B cell (primary cell): ENCODE data around the gene TBX15. TPM values are rescaled to one million over a fixed set of nuclear protein-coding genes. Genes with fewer than 3 reads are reported as not detected.

Source experiments
- ATAC-seq: fragments of 200-7000 bp; cut with Tn5 transposase; one replicate; pipeline ENCODE4 v1.10.0; 2021; ENCODE audit warnings: low read depth, mild to moderate bottlenecking, moderate number of reproducible peaks, moderate library complexity
- CTCF ChIA-PET: fragments of 350-600 bp; sonication (Branson Sonifier 250); formaldehyde crosslinking; loops from one replicate; lab custom pipeline; 2021; ENCODE audit warnings: antibody characterized with exemption, inconsistent platforms; lab: Charles Lee
- POLR2A ChIA-PET: fragments of 350-600 bp; sonication (Branson Sonifier 250); formaldehyde crosslinking; loops from one replicate; lab custom pipeline; 2021; ENCODE audit warnings: antibody characterized with exemption; lab: Charles Lee
- DNase-seq: peaks from one replicate; pipeline ENCODE4 v3.0.0; 2013
- H2AFZ ChIP-seq: 2 replicates; pipeline ENCODE4 v1.6.1; 2012; ENCODE audit warnings: mild to moderate bottlenecking, low read depth, low read length; ENCODE audit not compliant: insufficient read depth, poor library complexity, severe bottlenecking
- H3K27ac ChIP-seq, 2 donors: 1 replicate in 1 of 2; 2 replicates in 1 of 2; pipeline ENCODE4 v1.5.1; 2012 to 2013; ENCODE audit warnings: low read length in 2 of 2, mild to moderate bottlenecking in 2 of 2, moderate library complexity in 1 of 2
- H3K27me3 ChIP-seq, 4 experiments: fragments of 200-600 bp in 1 of 4; sonication (generic) in 1 of 4; replicated peaks in 1 of 4; 1 replicate in 2 of 4; 2 replicates in 2 of 4; pipeline versions ENCODE4 v1.6.1 to v1.7.0; 2013 to 2016; ENCODE audit warnings: low read length in 3 of 4, mild to moderate bottlenecking in 2 of 4, mixed read lengths in 1 of 4, moderate library complexity in 1 of 4; ENCODE audit not compliant: insufficient read depth in 4 of 4, control insufficient read depth in 3 of 4; ENCODE audit errors: control extremely low read depth in 1 of 4
- H3K36me3 ChIP-seq, 2 experiments: replicated peaks in 1 of 2; 1 replicate in 1 of 2; 2 replicates in 1 of 2; pipeline versions ENCODE4 v1.6.1 to v1.7.1; 2013; ENCODE audit warnings: low read length in 1 of 2; ENCODE audit not compliant: insufficient read depth in 2 of 2, control insufficient read depth in 1 of 2; ENCODE audit errors: control extremely low read depth in 1 of 2, extremely low read depth in 1 of 2
- H3K4me1 ChIP-seq, 2 donors: fragments of 200-600 bp in 1 of 2; sonication (generic) in 1 of 2; 1 replicate in 1 of 2; 2 replicates in 1 of 2; pipeline versions ENCODE4 v1.5.1 to v1.6.1; 2013 to 2017; ENCODE audit warnings: low read length in 2 of 2; ENCODE audit not compliant: control insufficient read depth in 2 of 2, insufficient read depth in 2 of 2
- H3K4me2 ChIP-seq: replicated peaks from 2 replicates; pipeline ENCODE3; 2012; ENCODE audit warnings: mild to moderate bottlenecking, low read depth, low read length; ENCODE audit not compliant: poor library complexity, severe bottlenecking
- H3K4me3 ChIP-seq, 5 experiments: fragments of 200-600 bp in 1 of 5; sonication (generic) in 1 of 5; 1 replicate in 3 of 5; 2 replicates in 2 of 5; pipeline versions ENCODE4 v1.5.1 to v1.7.0; 2011 to 2016; ENCODE audit warnings: low read length in 4 of 5, mild to moderate bottlenecking in 4 of 5, low read depth in 2 of 5, control low read depth in 1 of 5, moderate library complexity in 1 of 5; ENCODE audit not compliant: insufficient read depth in 1 of 5; ENCODE audit errors: control extremely low read depth in 1 of 5, extremely low read depth in 1 of 5
- H3K79me2 ChIP-seq: fragments of 200-600 bp; sonication (generic); one replicate; pipeline ENCODE4 v1.6.0; 2016; ENCODE audit warnings: low read length; ENCODE audit not compliant: control insufficient read depth, insufficient read depth
- H3K9ac ChIP-seq: fragments of 200-600 bp; sonication (generic); 2 replicates; pipeline ENCODE4 v1.6.1; 2017; ENCODE audit warnings: mild to moderate bottlenecking, low read length, moderate library complexity
- H3K9me3 ChIP-seq, 3 donors: one replicate each; pipeline versions ENCODE4 v1.6.1 to v1.7.1; 2013; ENCODE audit warnings: low read length in 2 of 3; ENCODE audit not compliant: control insufficient read depth in 2 of 3, insufficient read depth in 1 of 3; ENCODE audit errors: control extremely low read depth in 1 of 3
- H4K20me1 ChIP-seq: 2 replicates; pipeline ENCODE4 v1.6.0; 2012; ENCODE audit warnings: mild to moderate bottlenecking, low read length; ENCODE audit not compliant: insufficient read depth, control insufficient read depth, poor library complexity, severe bottlenecking
- H3K27ac Mint-ChIP-seq: one replicate; pipeline ENCODE4 v1.8.0; 2021; ENCODE audit warnings: mixed read lengths
- H3K27me3 Mint-ChIP-seq: one replicate; pipeline ENCODE4 v1.8.0; 2021; ENCODE audit warnings: mixed read lengths
- H3K4me1 Mint-ChIP-seq: one replicate; pipeline ENCODE4 v1.8.0; 2021; ENCODE audit warnings: mixed read lengths
- H3K4me3 Mint-ChIP-seq: one replicate; pipeline ENCODE4 v1.8.0; 2021; ENCODE audit warnings: mixed read lengths
- H3K9me3 Mint-ChIP-seq: one replicate; pipeline ENCODE4 v1.8.0; 2022; ENCODE audit warnings: mixed read lengths; ENCODE audit not compliant: insufficient read depth
- EZH2 ChIP-seq: IDR thresholded peaks from 2 replicates; pipeline ENCODE4 v1.6.1; 2012; ENCODE audit warnings: borderline replicate concordance, low read depth, mild to moderate bottlenecking, moderate library complexity, low read length; ENCODE audit not compliant: insufficient read depth, poor library complexity, severe bottlenecking
- WGBS: methylation state at CpG from one replicate; pipeline ENCODE4 v1.1.5; 2013; ENCODE audit warnings: missing lambda C conversion rate; ENCODE audit not compliant: insufficient coverage; 5-methylcytosine and 5-hydroxymethylcytosine counted together
- intact Hi-C: fragments of 100-400 bp; cut with micrococcal nuclease; formaldehyde crosslinking; loops from one replicate; pipeline ENCODE4 v1.10.0; 2022
- polyA plus RNA-seq: library from polyadenylated mRNA; depleted of rRNA; stranded (reverse); fragments of >200 nt; gene quantifications from 2 replicates; pipeline ENCODE4 v1.2.3, GENCODE V29; 2012
- total RNA-seq, 2 donors: library from RNA; stranded (reverse); fragments of 120-200 nt in 1 of 2; gene quantifications; 1 replicate in 1 of 2; 2 replicates in 1 of 2; pipeline versions ENCODE4 v1.2.3 to v1.2.4, GENCODE V29; 2013 to 2022
- TF ChIP-seq, protein P1 (sequence below): fragments of 200-600 bp; IDR thresholded peaks from one replicate; pipeline ENCODE4 v1.8.0; 2022; ENCODE audit warnings: antibody characterized with exemption, mild to moderate bottlenecking

Gene TBX15
- total and polyA plus RNA-seq, 2 donors (not counting 1 experiment from before 2014, with no cell fraction given), result 0.03 to 0.15 TPM

DNA sequence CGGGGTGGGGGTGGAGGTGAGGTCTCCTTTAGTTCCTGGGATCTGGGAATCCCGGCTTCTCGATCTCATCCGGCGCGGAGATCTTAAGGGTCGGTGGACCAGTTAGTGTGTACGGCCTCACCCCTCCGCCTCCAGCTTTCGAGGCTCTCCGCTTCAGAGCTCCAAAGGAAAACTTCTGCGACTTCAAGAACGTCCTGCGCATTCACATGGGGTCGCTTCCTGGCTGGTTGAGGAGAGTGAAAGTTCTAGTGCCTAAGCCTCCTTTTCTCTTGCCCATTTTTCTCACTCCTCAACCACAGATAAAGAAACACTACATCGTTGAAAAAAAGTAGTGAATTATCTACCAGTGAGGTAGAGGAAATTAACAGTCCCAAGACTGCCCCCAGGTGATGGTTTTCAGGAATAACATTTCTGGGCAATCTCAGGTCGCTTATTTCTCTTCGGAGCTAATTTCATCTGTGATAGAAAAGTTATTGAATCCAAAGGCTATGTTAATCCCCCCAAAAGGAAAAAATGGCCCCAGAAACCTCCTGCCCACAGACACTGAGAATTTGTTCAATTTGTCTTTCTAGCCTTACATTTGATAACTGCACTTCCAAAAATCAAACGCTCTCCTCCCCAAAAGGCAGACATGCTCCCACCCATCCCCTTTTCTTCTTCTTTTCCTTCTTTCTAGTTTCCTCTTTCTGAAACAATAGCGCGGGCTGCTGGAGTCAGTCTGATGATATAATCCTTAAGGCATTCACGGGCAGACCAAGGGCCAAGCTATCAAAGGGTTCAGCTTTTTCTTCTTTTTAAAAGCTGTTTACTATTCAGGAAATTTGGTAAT, 20.6 kb upstream of the TBX15 start:
- 6% methylated on average over 6 of the region's 22 CpGs for WGBS
- no peak overlapping the region for H3K27ac ChIP-seq
- peak overlapping the region; percentile 31 for H3K9ac ChIP-seq
- ChIA-PET POLR2A (interaction anchor here (0.7 kb wide), 1 partner anchor 1079 kb away, joined by 3 read pairs; the partner anchor contains the start of genes GDAP2 and WDR3), CTCF (interaction anchor here (0.6 to 2.0 kb wide), 9 partner anchors 13 to 860 kb away, joined by 3 to 15 read pairs (median 4); no protein-coding TSS in a partner anchor)
- intact Hi-C loops, result loop anchor here (2.0 kb wide), 1 partner anchor 24 kb away; no protein-coding TSS in a partner anchor
- peaks cover 6% of the 10 kb centered on the region for H3K9me3 Mint-ChIP-seq
- DNase-seq (peak; percentile 58), ATAC-seq (no peak)
- TF ChIP-seq, protein P1, sequence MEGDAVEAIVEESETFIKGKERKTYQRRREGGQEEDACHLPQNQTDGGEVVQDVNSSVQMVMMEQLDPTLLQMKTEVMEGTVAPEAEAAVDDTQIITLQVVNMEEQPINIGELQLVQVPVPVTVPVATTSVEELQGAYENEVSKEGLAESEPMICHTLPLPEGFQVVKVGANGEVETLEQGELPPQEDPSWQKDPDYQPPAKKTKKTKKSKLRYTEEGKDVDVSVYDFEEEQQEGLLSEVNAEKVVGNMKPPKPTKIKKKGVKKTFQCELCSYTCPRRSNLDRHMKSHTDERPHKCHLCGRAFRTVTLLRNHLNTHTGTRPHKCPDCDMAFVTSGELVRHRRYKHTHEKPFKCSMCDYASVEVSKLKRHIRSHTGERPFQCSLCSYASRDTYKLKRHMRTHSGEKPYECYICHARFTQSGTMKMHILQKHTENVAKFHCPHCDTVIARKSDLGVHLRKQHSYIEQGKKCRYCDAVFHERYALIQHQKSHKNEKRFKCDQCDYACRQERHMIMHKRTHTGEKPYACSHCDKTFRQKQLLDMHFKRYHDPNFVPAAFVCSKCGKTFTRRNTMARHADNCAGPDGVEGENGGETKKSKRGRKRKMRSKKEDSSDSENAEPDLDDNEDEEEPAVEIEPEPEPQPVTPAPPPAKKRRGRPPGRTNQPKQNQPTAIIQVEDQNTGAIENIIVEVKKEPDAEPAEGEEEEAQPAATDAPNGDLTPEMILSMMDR, result peak; percentile 69
- no peak for TF ChIP-seq EZH2
- no peak overlapping the region for H3K27ac Mint-ChIP-seq
- H3K9me3 ChIP-seq, result peaks cover 0 to 31% (median 3%) of the 10 kb centered on the region in 3 donors
- H3K4me1 ChIP-seq, result peaks cover 18 to 22% of the 10 kb centered on the region in 2 donors
- peaks cover 66% of the 10 kb centered on the region for H3K27me3 Mint-ChIP-seq
- peak overlapping the region; percentile 85 for H3K4me3 Mint-ChIP-seq
- H3K36me3 ChIP-seq, result no peaks in the 10 kb centered on the region
- peaks cover 17% of the 10 kb centered on the region for H3K4me1 Mint-ChIP-seq
- H3K4me3 ChIP-seq, result peak overlapping the region in 3 of 5 experiments; percentile 1 to 3 (median 1)
- H3K27me3 ChIP-seq, result peaks cover 3 to 59% (median 52%) of the 10 kb centered on the region in 4 experiments
- no peaks in the 10 kb centered on the region for H3K79me2 ChIP-seq
- H4K20me1 ChIP-seq, result no peaks in the 10 kb centered on the region
- H3K4me2 ChIP-seq, result peak overlapping the region; percentile 63
- H2AFZ ChIP-seq, result peak overlapping the region; percentile 49
